ENCODE measurements around the gene GPX1.
"Not testable (repeated sequence)": the region's sequence is repeated elsewhere in the genome, so short reads cannot be mapped to it uniquely, and the experiment has no call there.

The GPX1 gene

GRCh38 chr3:49357443-49358216, 523 bp downstream of the GPX1 start:
- peak in 17 of 56 donors; percentile 14 to 59 (median 39) for DNase-seq

- not testable (repeated sequence) for DNase-seq
Observed at GRCh38 chr3:49357095-49357442, 1.1 kb downstream of the GPX1 start.

GRCh38 chr3:49352890-49353421, 5.2 kb downstream of the GPX1 start:
- DNase-seq: no peak

- DNase-seq: no peak
Observed at GRCh38 chr3:49352281-49352680, 5.9 kb downstream of the GPX1 start.

- no peak for DNase-seq
Observed at GRCh38 chr3:49351521-49352011, 6.6 kb downstream of the GPX1 start.

GRCh38 chr3:49349348-49350114, 8.6 kb downstream of the GPX1 start:
- no peak for DNase-seq

- DNase-seq: not testable (repeated sequence)
Observed at GRCh38 chr3:49348361-49348760, 9.8 kb downstream of the GPX1 start.

- DNase-seq: no peak
Observed at GRCh38 chr3:49346797-49347251, 11.3 kb downstream of the GPX1 start.

GRCh38 chr3:49343163-49343562, 15.0 kb downstream of the GPX1 start:
- no peak for DNase-seq

GRCh38 chr3:49341996-49342395, 16.2 kb downstream of the GPX1 start:
- DNase-seq: no peak

- DNase-seq: peak in 54 of 56 donors; percentile 9 to 81 (median 59)
Observed at GRCh38 chr3:49339941-49340800, 18.0 kb downstream of the GPX1 start, which contains the start of gene USP4. TSS of gene USP4 (minus strand) at chr3:49340053. CDS start at chr3:49340024, 29 bp downstream.

- DNase-seq: peak in 5 of 56 donors; percentile 23 to 56 (median 39)
Observed at GRCh38 chr3:49339581-49339940, 18.6 kb downstream of the GPX1 start.

GRCh38 chr3:49333916-49334633, 24.1 kb downstream of the GPX1 start:
- DNase-seq: no peak

GRCh38 chr3:49333091-49333490, 25.1 kb downstream of the GPX1 start:
- peak in 2 of 56 donors; percentile 15 to 18 for DNase-seq

GRCh38 chr3:49329186-49329585, 29.0 kb downstream of the GPX1 start:
- no peak for DNase-seq

- DNase-seq: not testable (repeated sequence)
Observed at GRCh38 chr3:49328350-49328749, 29.8 kb downstream of the GPX1 start.

GRCh38 chr3:49327485-49327884, 30.7 kb downstream of the GPX1 start:
- DNase-seq: no peak

GRCh38 chr3:49324768-49325167, 33.4 kb downstream of the GPX1 start:
- DNase-seq: no peak

- peak in 24 of 56 donors; percentile 7 to 84 (median 19) for DNase-seq
Observed at GRCh38 chr3:49316696-49317457, 41.3 kb downstream of the GPX1 start.

All from amygdala (tissue), 56 donors.